Measurements from ENCODE around the gene RASGEF1B. TPM values are rescaled to one million over a fixed set of nuclear protein-coding genes. Genes with fewer than 3 reads are reported as not detected.

The RASGEF1B gene
- polyA plus RNA-seq, 1 donor: 30.6 TPM

- WGBS (ENCODE audit: insufficient coverage, low lambda C conversion rate): no CpG with 5 or more reads among the region's 4 CpGs
Observed at GRCh38 chr4:81432825-81433224, 38.9 kb downstream of the RASGEF1B start.

GRCh38 chr4:81431971-81432370, 39.7 kb downstream of the RASGEF1B start:
- Histone ChIP-seq H3K27ac (ENCODE audit: low read length) (no peak overlapping the region), H3K27me3 (ENCODE audit: control insufficient read depth, insufficient read depth, low read length) (no peaks in the 10 kb centered on the region), H3K36me3 (ENCODE audit: control insufficient read depth, insufficient read depth, low read length) (peaks cover 40% of the 10 kb centered on the region), H3K4me3 (ENCODE audit: low read length) (no peak overlapping the region), H3K9me3 (ENCODE audit: control insufficient read depth, low read depth, low read length) (peaks cover 4% of the 10 kb centered on the region), H3K4me1 (ENCODE audit: control insufficient read depth, insufficient read depth, low read length) (peaks cover 4% of the 10 kb centered on the region)
- no peak for DNase-seq
- WGBS (ENCODE audit: insufficient coverage, low lambda C conversion rate): no CpG with 5 or more reads among the region's 1 CpG

More at GRCh38 chr4:81432825-81433224, 38.9 kb downstream of the RASGEF1B start:
- DNase-seq: no peak
- no peak overlapping the region for H3K27ac ChIP-seq (ENCODE audit: low read length)
- no peaks in the 10 kb centered on the region for H3K27me3 ChIP-seq (ENCODE audit: control insufficient read depth, insufficient read depth, low read length)
- peaks cover 4% of the 10 kb centered on the region for H3K9me3 ChIP-seq (ENCODE audit: control insufficient read depth, low read depth, low read length)
- no peak overlapping the region for H3K4me3 ChIP-seq (ENCODE audit: low read length)
- peaks cover 36% of the 10 kb centered on the region for H3K36me3 ChIP-seq (ENCODE audit: control insufficient read depth, insufficient read depth, low read length)
- H3K4me1 ChIP-seq (ENCODE audit: control insufficient read depth, insufficient read depth, low read length): peaks cover 4% of the 10 kb centered on the region

- Histone ChIP-seq H3K9me3 (ENCODE audit: control insufficient read depth, low read depth, low read length) (peaks cover 4% of the 10 kb centered on the region), H3K4me1 (ENCODE audit: control insufficient read depth, insufficient read depth, low read length) (no peaks in the 10 kb centered on the region), H3K4me3 (ENCODE audit: low read length) (no peak overlapping the region), H3K36me3 (ENCODE audit: control insufficient read depth, insufficient read depth, low read length) (peaks cover 52% of the 10 kb centered on the region), H3K27ac (ENCODE audit: low read length) (no peak overlapping the region), H3K27me3 (ENCODE audit: control insufficient read depth, insufficient read depth, low read length) (no peaks in the 10 kb centered on the region)
- DNase-seq: no peak
- 100% methylated on average over 1 of the region's 25 CpGs for WGBS (ENCODE audit: insufficient coverage, low lambda C conversion rate)
Observed at GRCh38 chr4:81429607-81430006, 42.1 kb downstream of the RASGEF1B start.

- Histone ChIP-seq H3K27me3 (ENCODE audit: control insufficient read depth, insufficient read depth, low read length) (no peaks in the 10 kb centered on the region), H3K4me3 (ENCODE audit: low read length) (no peak overlapping the region), H3K27ac (ENCODE audit: low read length) (no peak overlapping the region), H3K9me3 (ENCODE audit: control insufficient read depth, low read depth, low read length) (peaks cover 4% of the 10 kb centered on the region), H3K4me1 (ENCODE audit: control insufficient read depth, insufficient read depth, low read length) (no peaks in the 10 kb centered on the region), H3K36me3 (ENCODE audit: control insufficient read depth, insufficient read depth, low read length) (peaks cover 47% of the 10 kb centered on the region)
- 80% methylated on average over 1 of the region's 6 CpGs for WGBS (ENCODE audit: insufficient coverage, low lambda C conversion rate)
- no peak for DNase-seq
Observed at GRCh38 chr4:81429031-81429430, 42.7 kb downstream of the RASGEF1B start.

- H3K4me1 ChIP-seq (ENCODE audit: control insufficient read depth, insufficient read depth, low read length): no peaks in the 10 kb centered on the region
- no peak for DNase-seq
- peaks cover 40% of the 10 kb centered on the region for H3K36me3 ChIP-seq (ENCODE audit: control insufficient read depth, insufficient read depth, low read length)
- no CpG with 5 or more reads among the region's 3 CpGs for WGBS (ENCODE audit: insufficient coverage, low lambda C conversion rate)
- no peaks in the 10 kb centered on the region for H3K27me3 ChIP-seq (ENCODE audit: control insufficient read depth, insufficient read depth, low read length)
- peaks cover 4% of the 10 kb centered on the region for H3K9me3 ChIP-seq (ENCODE audit: control insufficient read depth, low read depth, low read length)
- no peak overlapping the region for H3K4me3 ChIP-seq (ENCODE audit: low read length)
- no peak overlapping the region for H3K27ac ChIP-seq (ENCODE audit: low read length)
Observed at GRCh38 chr4:81428002-81428401, 43.7 kb downstream of the RASGEF1B start.

- Histone ChIP-seq H3K27me3 (ENCODE audit: control insufficient read depth, insufficient read depth, low read length) (no peaks in the 10 kb centered on the region), H3K4me3 (ENCODE audit: low read length) (no peak overlapping the region), H3K36me3 (ENCODE audit: control insufficient read depth, insufficient read depth, low read length) (peaks cover 40% of the 10 kb centered on the region), H3K27ac (ENCODE audit: low read length) (no peak overlapping the region), H3K9me3 (ENCODE audit: control insufficient read depth, low read depth, low read length) (peaks cover 4% of the 10 kb centered on the region), H3K4me1 (ENCODE audit: control insufficient read depth, insufficient read depth, low read length) (no peaks in the 10 kb centered on the region)
- 40% methylated on average over 1 of the region's 6 CpGs for WGBS (ENCODE audit: insufficient coverage, low lambda C conversion rate)
- DNase-seq: peak in 1 of 2 donors; percentile 19
Observed at GRCh38 chr4:81427344-81427821, 44.3 kb downstream of the RASGEF1B start.

- Histone ChIP-seq H3K4me1 (ENCODE audit: control insufficient read depth, insufficient read depth, low read length) (peaks cover 2% of the 10 kb centered on the region), H3K4me3 (ENCODE audit: low read length) (no peak overlapping the region), H3K27ac (ENCODE audit: low read length) (no peak overlapping the region), H3K36me3 (ENCODE audit: control insufficient read depth, insufficient read depth, low read length) (peaks cover 36% of the 10 kb centered on the region), H3K9me3 (ENCODE audit: control insufficient read depth, low read depth, low read length) (peaks cover 4% of the 10 kb centered on the region), H3K27me3 (ENCODE audit: control insufficient read depth, insufficient read depth, low read length) (no peaks in the 10 kb centered on the region)
- no peak for DNase-seq
- WGBS (ENCODE audit: insufficient coverage, low lambda C conversion rate): no CpG with 5 or more reads among the region's 1 CpG
Observed at GRCh38 chr4:81426770-81427289, 44.9 kb downstream of the RASGEF1B start.

GRCh38 chr4:81424816-81425755, 46.6 kb downstream of the RASGEF1B start:
- Histone ChIP-seq H3K27me3 (ENCODE audit: control insufficient read depth, insufficient read depth, low read length) (no peaks in the 10 kb centered on the region), H3K4me1 (ENCODE audit: control insufficient read depth, insufficient read depth, low read length) (peaks cover 8% of the 10 kb centered on the region)
- WGBS (ENCODE audit: insufficient coverage, low lambda C conversion rate): no CpG with 5 or more reads among the region's 5 CpGs

GRCh38 chr4:81424336-81424735, 47.4 kb downstream of the RASGEF1B start:
- Histone ChIP-seq H3K4me3 (ENCODE audit: low read length) (no peak overlapping the region), H3K4me1 (ENCODE audit: control insufficient read depth, insufficient read depth, low read length) (peaks cover 8% of the 10 kb centered on the region), H3K27me3 (ENCODE audit: control insufficient read depth, insufficient read depth, low read length) (no peaks in the 10 kb centered on the region), H3K36me3 (ENCODE audit: control insufficient read depth, insufficient read depth, low read length) (peaks cover 24% of the 10 kb centered on the region), H3K27ac (ENCODE audit: low read length) (no peak overlapping the region), H3K9me3 (ENCODE audit: control insufficient read depth, low read depth, low read length) (no peaks in the 10 kb centered on the region)
- 20% methylated on average over 1 of the region's 6 CpGs for WGBS (ENCODE audit: insufficient coverage, low lambda C conversion rate)
- DNase-seq: no peak

More at GRCh38 chr4:81424816-81425755, 46.6 kb downstream of the RASGEF1B start:
- H3K9me3 ChIP-seq (ENCODE audit: control insufficient read depth, low read depth, low read length): peaks cover 4% of the 10 kb centered on the region
- DNase-seq: no peak
- no peak overlapping the region for H3K27ac ChIP-seq (ENCODE audit: low read length)
- H3K36me3 ChIP-seq (ENCODE audit: control insufficient read depth, insufficient read depth, low read length): peaks cover 30% of the 10 kb centered on the region
- no peak overlapping the region for H3K4me3 ChIP-seq (ENCODE audit: low read length)

- no peak for DNase-seq
- H3K4me1 ChIP-seq (ENCODE audit: control insufficient read depth, insufficient read depth, low read length): peaks cover 8% of the 10 kb centered on the region
Observed at GRCh38 chr4:81422595-81422994, 49.1 kb downstream of the RASGEF1B start.

More at GRCh38 chr4:81422595-81422994, 49.1 kb downstream of the RASGEF1B start:
- Histone ChIP-seq H3K36me3 (ENCODE audit: control insufficient read depth, insufficient read depth, low read length) (peaks cover 18% of the 10 kb centered on the region), H3K9me3 (ENCODE audit: control insufficient read depth, low read depth, low read length) (no peaks in the 10 kb centered on the region), H3K27me3 (ENCODE audit: control insufficient read depth, insufficient read depth, low read length) (no peaks in the 10 kb centered on the region), H3K27ac (ENCODE audit: low read length) (no peak overlapping the region), H3K4me3 (ENCODE audit: low read length) (no peak overlapping the region)
- no CpG with 5 or more reads among the region's 1 CpG for WGBS (ENCODE audit: insufficient coverage, low lambda C conversion rate)
